HCT116 (cell line): ENCODE results near the gene PKP1. TPM values are rescaled to one million over a fixed set of nuclear protein-coding genes. Genes with fewer than 3 reads are reported as not detected.

Experiments
- ATAC-seq: fragments of 200-7000 bp; cut with Tn5 transposase; 2 replicates; pipeline ENCODE4 v1.9.1; 2020; ENCODE audit warnings: mild to moderate bottlenecking, moderate library complexity
- BruUV-seq: library from RNA; stranded (reverse); fragments of 400-500 nt; replicated peaks from 2 replicates; lab custom pipeline; 2021; lab: Mats Ljungman, UMichigan
- CTCF ChIA-PET: fragments of 300-600 bp; sonication (Branson Sonifier 250); formaldehyde crosslinking; loops from one replicate; lab custom pipeline; 2021; ENCODE audit warnings: antibody characterized with exemption; lab: Charles Lee
- POLR2A ChIA-PET: fragments of 300-600, 350-600 bp; sonication (Branson Sonifier 250); formaldehyde crosslinking; loops from one replicate; lab custom pipeline; 2021; ENCODE audit warnings: antibody characterized with exemption; lab: Charles Lee
- RAD21 ChIA-PET, 2 experiments: fragments of 300-600 bp; sonication (Branson Sonifier 250); formaldehyde crosslinking; loops; one replicate each; lab custom pipeline; 2023; ENCODE audit warnings: low total read pairs in 2 of 2; ENCODE audit not compliant: uncharacterized antibody in 2 of 2, unreplicated experiment in 2 of 2, low non-redundant PET in 1 of 2; lab: Charles Lee
- DNase-seq: peaks from one replicate; pipeline ENCODE4 v3.0.0-alpha.2; 2010; ENCODE audit warnings: low read depth, low spot score
- H2AFZ ChIP-seq: fragments of 200-600 bp; shearing (Covaris generic), sonication (generic); 2 replicates; pipeline ENCODE4 v1.6.1; 2017; ENCODE audit warnings: low read depth, mixed run types, mixed read lengths, antibody characterized with exemption, low read length; ENCODE audit not compliant: poor library complexity, severe bottlenecking
- H3K27ac ChIP-seq: 2 replicates; pipeline ENCODE4 v1.5.1; 2012; ENCODE audit warnings: low read depth, low read length
- H3K27me3 ChIP-seq: fragments of 200-600 bp; sonication (generic); 2 replicates; pipeline ENCODE4 v1.6.1; 2016; ENCODE audit warnings: mixed run types, low read length, mixed read lengths; ENCODE audit not compliant: insufficient read depth
- H3K36me3 ChIP-seq, 2 experiments: fragments of 200-500 bp in 1 of 2; fragments of 200-600 bp in 1 of 2; sonication (Bioruptor generic) in 1 of 2; sonication (generic) in 1 of 2; 2 replicates each; pipeline versions ENCODE4 v1.5.1 to v1.6.1; 2014 to 2016; ENCODE audit warnings: low read length in 2 of 2, inconsistent platforms in 1 of 2, mixed read lengths in 1 of 2, mixed run types in 1 of 2; ENCODE audit not compliant: insufficient read depth in 2 of 2, control insufficient read depth in 1 of 2
- H3K4me1 ChIP-seq, 2 experiments: fragments of 200-600 bp in 1 of 2; sonication (generic) in 1 of 2; 2 replicates each; pipeline versions ENCODE4 v1.5.1 to v1.6.1; 2012 to 2017; ENCODE audit warnings: low read length in 2 of 2, inconsistent platforms in 1 of 2, mild to moderate bottlenecking in 1 of 2, mixed read lengths in 1 of 2, mixed run types in 1 of 2, moderate library complexity in 1 of 2; ENCODE audit not compliant: insufficient read depth in 2 of 2, control insufficient read depth in 1 of 2
- H3K4me2 ChIP-seq: fragments of 200-600 bp; sonication (generic); 2 replicates; pipeline ENCODE4 v1.6.1; 2017; ENCODE audit warnings: mixed run types, low read length, mixed read lengths
- H3K4me3 ChIP-seq, 2 experiments: fragments of 200-600 bp in 1 of 2; sonication (generic) in 1 of 2; replicated peaks in 1 of 2; 2 replicates each; pipeline ENCODE4 v1.5.1; 2011 to 2016; ENCODE audit warnings: low read length in 2 of 2, control low read depth in 1 of 2, low read depth in 1 of 2, mild to moderate bottlenecking in 1 of 2, mixed read lengths in 1 of 2, mixed run types in 1 of 2
- H3K79me2 ChIP-seq: fragments of 200-600 bp; sonication (generic); 2 replicates; pipeline ENCODE4 v1.6.1; 2017; ENCODE audit warnings: mild to moderate bottlenecking, mixed run types, low read length, moderate library complexity, mixed read lengths; ENCODE audit not compliant: insufficient read depth
- H3K9ac ChIP-seq: fragments of 200-600 bp; sonication (generic); 2 replicates; pipeline ENCODE4 v1.6.1; 2016; ENCODE audit warnings: low read length, mixed read lengths
- H3K9me2 ChIP-seq: fragments of 200-600 bp; sonication (generic), shearing (Covaris generic); 2 replicates; pipeline ENCODE4 v1.6.1; 2017; ENCODE audit warnings: mixed run types, mild to moderate bottlenecking, moderate library complexity; ENCODE audit not compliant: insufficient read depth
- H3K9me3 ChIP-seq, 2 experiments: fragments of 200-500 bp in 1 of 2; fragments of 200-600 bp in 1 of 2; sonication (Bioruptor generic) in 1 of 2; sonication (generic) in 1 of 2; 2 replicates each; pipeline ENCODE4 v1.6.1; 2014 to 2017; ENCODE audit warnings: low read length in 2 of 2, mixed read lengths in 2 of 2, inconsistent platforms in 1 of 2, low read depth in 1 of 2, mild to moderate bottlenecking in 1 of 2, mixed run types in 1 of 2, moderate library complexity in 1 of 2; ENCODE audit not compliant: control insufficient read depth in 1 of 2, insufficient read depth in 1 of 2
- H4K20me1 ChIP-seq: fragments of 200-600 bp; sonication (generic), shearing (Covaris generic); 2 replicates; pipeline ENCODE4 v1.6.1; 2017; ENCODE audit warnings: mixed run types, mild to moderate bottlenecking, moderate library complexity; ENCODE audit not compliant: insufficient read depth
- CEBPB ChIP-seq: IDR thresholded peaks from 2 replicates; pipeline ENCODE4 v1.6.1; 2012; ENCODE audit warnings: low read depth
- EZH2phosphoT487 ChIP-seq: fragments of 200-600 bp; IDR thresholded peaks from 2 replicates; pipeline ENCODE4 v1.6.1; 2018; ENCODE audit warnings: antibody characterized with exemption, borderline replicate concordance
- FOSL1 ChIP-seq: IDR thresholded peaks from 2 replicates; pipeline ENCODE4 v1.6.1; 2012; ENCODE audit warnings: low read depth
- JUND ChIP-seq: IDR thresholded peaks from 2 replicates; pipeline ENCODE4 v1.6.1; 2012
- POLR2A ChIP-seq: IDR thresholded peaks from 2 replicates; pipeline ENCODE4 v1.7.0; 2011; ENCODE audit warnings: borderline replicate concordance; ENCODE audit not compliant: insufficient read depth, insufficient read length; ENCODE audit errors: extremely low read depth
- POLR2AphosphoS5 ChIP-seq: IDR thresholded peaks from 2 replicates; pipeline ENCODE4 v1.6.1; 2011; ENCODE audit warnings: mild to moderate bottlenecking, low read depth, low read length, moderate library complexity
- RAD21 ChIP-seq: IDR thresholded peaks from 2 replicates; pipeline ENCODE4 v1.6.1; 2012; ENCODE audit warnings: low read depth, mild to moderate bottlenecking
- YY1 ChIP-seq: IDR thresholded peaks from 2 replicates; pipeline ENCODE4 v1.6.1; 2011; ENCODE audit warnings: low read length, low read depth, moderate library complexity, mild to moderate bottlenecking; ENCODE audit not compliant: insufficient replicate concordance; ENCODE audit errors: extremely low read depth
- intact Hi-C: fragments of 100-400 bp; cut with micrococcal nuclease; formaldehyde crosslinking; loops from 2 replicates; pipeline ENCODE4 v1.10.0; 2022
- total RNA-seq: library from RNA; stranded (reverse); gene quantifications from one replicate; pipeline ENCODE4 v1.2.1, GENCODE V29; 2021; ENCODE audit not compliant: unreplicated experiment
- TF ChIP-seq, protein P1 (sequence below): IDR thresholded peaks from 2 replicates; pipeline ENCODE4 v1.6.1; 2012; ENCODE audit warnings: low read depth
- TF ChIP-seq, protein P2 (sequence below): IDR thresholded peaks from 2 replicates; pipeline ENCODE4 v1.6.1; 2012

Gene PKP1
- total RNA-seq, 1 experiment from 2014 or later: 0.07 TPM

DNA sequence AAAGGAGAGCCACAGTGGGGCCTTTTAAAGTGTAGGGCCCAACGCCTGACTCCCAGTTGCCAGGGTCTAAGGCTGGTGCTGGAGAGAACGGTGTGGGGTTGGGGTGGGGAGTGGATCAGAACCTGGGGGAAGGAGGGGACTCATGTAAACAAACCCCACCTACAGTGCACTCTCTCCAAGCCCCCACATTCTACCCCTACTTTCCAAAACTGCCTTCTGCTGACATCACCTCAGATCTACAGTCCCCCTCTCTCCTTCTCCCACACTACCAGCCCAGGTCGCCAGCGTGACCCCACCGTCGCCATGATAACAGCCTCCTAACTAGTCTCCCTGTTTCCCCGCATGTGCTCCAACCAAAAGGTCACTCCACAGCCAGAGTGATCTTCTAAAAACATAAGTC is 67.6 kb downstream of the PKP1 start:
- Histone ChIP-seq H3K4me2 (no peak overlapping the region), H3K79me2 (no peaks in the 10 kb centered on the region), H3K4me3 (no peak overlapping the region), H3K27me3 (peaks cover 12% of the 10 kb centered on the region; the same call in 1 of the 2 replicates), H4K20me1 (no peaks in the 10 kb centered on the region), H2AFZ (no peak overlapping the region), H3K36me3 (no peaks in the 10 kb centered on the region), H3K4me1 (peaks cover 2 to 15% of the 10 kb centered on the region in 2 experiments; a peak in 3 of 4 replicates), H3K9ac (no peak overlapping the region), H3K27ac (no peak overlapping the region), H3K9me2 (no peaks in the 10 kb centered on the region), H3K9me3 (no peaks in the 10 kb centered on the region)
- ChIA-PET POLR2A (no interaction called here), CTCF (interaction anchor here (1.8 to 3.4 kb wide), 2 partner anchors 8 to 11 kb away, joined by 4 to 17 read pairs; no protein-coding TSS in a partner anchor), RAD21 (no interaction called here)
- ATAC-seq: no peak
- no TSS peak for BruUV-seq
- DNase-seq: no peak
- intact Hi-C loops: no loop called here
- TF ChIP-seq, protein P1, sequence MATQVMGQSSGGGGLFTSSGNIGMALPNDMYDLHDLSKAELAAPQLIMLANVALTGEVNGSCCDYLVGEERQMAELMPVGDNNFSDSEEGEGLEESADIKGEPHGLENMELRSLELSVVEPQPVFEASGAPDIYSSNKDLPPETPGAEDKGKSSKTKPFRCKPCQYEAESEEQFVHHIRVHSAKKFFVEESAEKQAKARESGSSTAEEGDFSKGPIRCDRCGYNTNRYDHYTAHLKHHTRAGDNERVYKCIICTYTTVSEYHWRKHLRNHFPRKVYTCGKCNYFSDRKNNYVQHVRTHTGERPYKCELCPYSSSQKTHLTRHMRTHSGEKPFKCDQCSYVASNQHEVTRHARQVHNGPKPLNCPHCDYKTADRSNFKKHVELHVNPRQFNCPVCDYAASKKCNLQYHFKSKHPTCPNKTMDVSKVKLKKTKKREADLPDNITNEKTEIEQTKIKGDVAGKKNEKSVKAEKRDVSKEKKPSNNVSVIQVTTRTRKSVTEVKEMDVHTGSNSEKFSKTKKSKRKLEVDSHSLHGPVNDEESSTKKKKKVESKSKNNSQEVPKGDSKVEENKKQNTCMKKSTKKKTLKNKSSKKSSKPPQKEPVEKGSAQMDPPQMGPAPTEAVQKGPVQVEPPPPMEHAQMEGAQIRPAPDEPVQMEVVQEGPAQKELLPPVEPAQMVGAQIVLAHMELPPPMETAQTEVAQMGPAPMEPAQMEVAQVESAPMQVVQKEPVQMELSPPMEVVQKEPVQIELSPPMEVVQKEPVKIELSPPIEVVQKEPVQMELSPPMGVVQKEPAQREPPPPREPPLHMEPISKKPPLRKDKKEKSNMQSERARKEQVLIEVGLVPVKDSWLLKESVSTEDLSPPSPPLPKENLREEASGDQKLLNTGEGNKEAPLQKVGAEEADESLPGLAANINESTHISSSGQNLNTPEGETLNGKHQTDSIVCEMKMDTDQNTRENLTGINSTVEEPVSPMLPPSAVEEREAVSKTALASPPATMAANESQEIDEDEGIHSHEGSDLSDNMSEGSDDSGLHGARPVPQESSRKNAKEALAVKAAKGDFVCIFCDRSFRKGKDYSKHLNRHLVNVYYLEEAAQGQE: no peak
- TF ChIP-seq POLR2A: no peak
- no peak for TF ChIP-seq RAD21
- no peak for TF ChIP-seq CEBPB
- TF ChIP-seq POLR2AphosphoS5: no peak
- TF ChIP-seq, protein P2, sequence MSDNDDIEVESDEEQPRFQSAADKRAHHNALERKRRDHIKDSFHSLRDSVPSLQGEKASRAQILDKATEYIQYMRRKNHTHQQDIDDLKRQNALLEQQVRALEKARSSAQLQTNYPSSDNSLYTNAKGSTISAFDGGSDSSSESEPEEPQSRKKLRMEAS: no peak
- no peak for TF ChIP-seq JUND
- TF ChIP-seq YY1: no peak
- no peak for TF ChIP-seq EZH2phosphoT487
- no peak for TF ChIP-seq FOSL1
